Brain microvascular endothelial cell (primary cell): ENCODE measurements around the gene YIPF4.
"Not testable (repeated sequence)": the region's sequence is repeated elsewhere in the genome, so short reads cannot be mapped to it uniquely, and the experiment has no call there.

Experiments
- DNase-seq: peaks from one replicate; pipeline ENCODE4 v3.0.0-alpha.2; 2020
- H3K27ac ChIP-seq: fragments of 250-450 bp; sonication (Bioruptor Pico); 2 replicates; pipeline ENCODE4 v1.5.1; 2020; ENCODE audit warnings: mild to moderate bottlenecking, moderate library complexity
- H3K27me3 ChIP-seq: fragments of 250-450 bp; sonication (Bioruptor Pico); replicated peaks from 2 replicates; pipeline ENCODE4 v1.5.1; 2020; ENCODE audit warnings: mild to moderate bottlenecking
- H3K36me3 ChIP-seq: fragments of 250-450 bp; sonication (Bioruptor Pico); replicated peaks from 2 replicates; pipeline ENCODE4 v1.5.1; 2020; ENCODE audit warnings: mild to moderate bottlenecking
- H3K4me3 ChIP-seq: 2 replicates; pipeline ENCODE4 v1.5.1; 2011; ENCODE audit warnings: low read depth, mild to moderate bottlenecking, control low read depth, low read length, moderate library complexity
- in situ Hi-C: cut with HindIII; loops from 2 replicates; pipeline ENCODE4 v1.10.0; 2017; ENCODE audit warnings: low sequenced_read_pairs, low pct_ligation_motif_present
- TF ChIP-seq, protein P1 (sequence below): IDR thresholded peaks from 2 replicates; pipeline ENCODE4 v1.5.1; 2011; ENCODE audit warnings: low read depth, mild to moderate bottlenecking, moderate library complexity, low read length, control low read depth, inconsistent platforms; ENCODE audit errors: missing control alignments

The YIPF4 gene

DNA sequence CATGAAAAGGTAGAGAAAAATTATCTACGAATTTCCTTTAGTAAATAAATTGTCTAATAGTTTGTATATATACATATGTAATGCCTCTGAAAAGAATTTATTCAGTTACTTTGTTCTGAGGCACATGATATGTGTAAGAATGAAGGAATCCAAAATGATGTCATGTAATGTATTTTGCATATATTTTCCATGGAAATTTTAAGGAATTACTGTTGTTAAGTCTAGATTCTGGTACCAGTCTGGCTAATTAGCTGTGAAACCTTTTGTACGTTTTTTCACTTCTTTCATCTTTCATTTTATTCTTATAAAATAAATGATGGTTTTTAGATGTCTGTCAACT, 12.3 kb downstream of the YIPF4 start:
- H3K27ac ChIP-seq, result no peak overlapping the region
- no peaks in the 10 kb centered on the region for H3K27me3 ChIP-seq
- in situ Hi-C loops, result no loop called here
- TF ChIP-seq, protein P1, sequence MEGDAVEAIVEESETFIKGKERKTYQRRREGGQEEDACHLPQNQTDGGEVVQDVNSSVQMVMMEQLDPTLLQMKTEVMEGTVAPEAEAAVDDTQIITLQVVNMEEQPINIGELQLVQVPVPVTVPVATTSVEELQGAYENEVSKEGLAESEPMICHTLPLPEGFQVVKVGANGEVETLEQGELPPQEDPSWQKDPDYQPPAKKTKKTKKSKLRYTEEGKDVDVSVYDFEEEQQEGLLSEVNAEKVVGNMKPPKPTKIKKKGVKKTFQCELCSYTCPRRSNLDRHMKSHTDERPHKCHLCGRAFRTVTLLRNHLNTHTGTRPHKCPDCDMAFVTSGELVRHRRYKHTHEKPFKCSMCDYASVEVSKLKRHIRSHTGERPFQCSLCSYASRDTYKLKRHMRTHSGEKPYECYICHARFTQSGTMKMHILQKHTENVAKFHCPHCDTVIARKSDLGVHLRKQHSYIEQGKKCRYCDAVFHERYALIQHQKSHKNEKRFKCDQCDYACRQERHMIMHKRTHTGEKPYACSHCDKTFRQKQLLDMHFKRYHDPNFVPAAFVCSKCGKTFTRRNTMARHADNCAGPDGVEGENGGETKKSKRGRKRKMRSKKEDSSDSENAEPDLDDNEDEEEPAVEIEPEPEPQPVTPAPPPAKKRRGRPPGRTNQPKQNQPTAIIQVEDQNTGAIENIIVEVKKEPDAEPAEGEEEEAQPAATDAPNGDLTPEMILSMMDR, result no peak
- H3K4me3 ChIP-seq, result no peak overlapping the region
- peaks cover 3% of the 10 kb centered on the region for H3K36me3 ChIP-seq
- DNase-seq, result no peak

DNA sequence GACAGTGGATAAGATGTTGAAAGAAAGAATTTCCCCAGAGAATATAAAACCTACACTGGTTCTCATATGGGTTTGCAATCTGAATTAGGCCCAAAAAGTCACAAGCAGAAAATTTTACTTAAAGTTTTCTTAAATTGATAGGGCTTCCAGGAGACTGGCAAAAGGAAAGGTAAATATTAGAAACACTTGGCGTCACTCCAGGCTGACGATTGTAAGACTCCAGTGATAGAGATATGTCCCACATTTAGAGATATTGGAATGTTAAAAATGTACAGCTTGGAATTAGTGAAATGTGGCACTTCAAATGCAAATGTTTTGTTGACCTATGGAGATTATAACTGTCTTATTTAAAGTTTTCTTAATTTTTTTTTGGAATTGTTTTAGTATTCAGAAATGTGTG, 14.0 kb downstream of the YIPF4 start:
- H3K27ac ChIP-seq, result no peak overlapping the region
- peaks cover 13% of the 10 kb centered on the region for H3K36me3 ChIP-seq
- H3K27me3 ChIP-seq, result no peaks in the 10 kb centered on the region
- in situ Hi-C loops, result no loop called here
- DNase-seq, result no peak
- H3K4me3 ChIP-seq, result no peak overlapping the region
- TF ChIP-seq, protein P1, result no peak

DNA sequence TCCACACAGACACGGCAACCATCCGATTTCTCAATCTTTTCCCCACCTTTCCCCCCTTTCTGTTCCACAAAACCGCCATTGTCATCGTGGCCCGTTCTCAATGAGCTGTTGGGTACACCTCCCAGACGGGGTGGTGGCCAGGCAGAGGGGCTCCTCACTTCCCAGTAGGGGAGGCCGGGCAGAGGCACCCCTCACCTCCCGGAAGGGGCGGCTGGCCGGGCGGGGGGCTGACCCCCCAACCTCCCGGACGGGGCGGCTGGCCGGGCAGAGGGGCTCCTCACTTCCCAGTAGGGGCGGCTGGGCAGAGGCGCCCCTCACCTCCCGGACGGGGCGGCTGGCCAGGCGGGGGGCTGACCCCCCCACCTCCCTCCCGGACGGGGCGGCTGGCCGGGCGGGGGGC, 15.8 kb downstream of the YIPF4 start:
- H3K4me3 ChIP-seq, in situ Hi-C loops, H3K27ac ChIP-seq, DNase-seq, H3K27me3 ChIP-seq: not testable (repeated sequence)
- H3K36me3 ChIP-seq, result peaks cover 13% of the 10 kb centered on the region

DNA sequence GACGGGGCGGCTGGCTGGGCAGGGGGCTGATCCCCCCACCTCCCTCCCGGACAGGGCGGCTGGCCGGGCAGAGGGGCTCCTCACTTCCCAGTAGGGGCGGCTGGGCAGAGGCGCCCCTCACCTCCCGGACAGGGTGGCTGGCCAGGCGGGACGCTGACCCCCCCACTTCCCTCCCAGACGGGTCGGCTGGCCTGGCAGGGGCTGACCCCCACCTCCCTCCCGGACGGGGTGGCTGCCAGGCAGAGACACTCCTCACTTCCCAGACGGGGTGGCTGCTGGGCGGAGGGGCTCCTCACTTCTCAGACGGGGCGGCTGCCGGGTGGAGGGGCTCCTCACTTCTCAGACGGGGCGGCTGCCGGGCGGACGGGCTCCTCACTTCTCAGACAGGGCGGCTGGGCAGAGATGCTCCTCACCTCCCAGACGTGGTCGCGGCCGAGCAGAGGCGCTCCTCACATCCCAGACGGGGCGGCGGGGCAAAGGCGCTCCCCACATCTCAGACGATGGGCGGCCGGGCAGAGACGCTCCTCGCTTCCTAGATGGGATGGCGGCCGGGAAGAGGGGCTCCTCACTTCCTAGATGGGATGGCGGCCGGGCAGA, 16.4 kb downstream of the YIPF4 start:
- H3K27ac ChIP-seq, DNase-seq, H3K27me3 ChIP-seq, H3K4me3 ChIP-seq, in situ Hi-C loops: not testable (repeated sequence)
- H3K36me3 ChIP-seq, result peaks cover 13% of the 10 kb centered on the region

DNA sequence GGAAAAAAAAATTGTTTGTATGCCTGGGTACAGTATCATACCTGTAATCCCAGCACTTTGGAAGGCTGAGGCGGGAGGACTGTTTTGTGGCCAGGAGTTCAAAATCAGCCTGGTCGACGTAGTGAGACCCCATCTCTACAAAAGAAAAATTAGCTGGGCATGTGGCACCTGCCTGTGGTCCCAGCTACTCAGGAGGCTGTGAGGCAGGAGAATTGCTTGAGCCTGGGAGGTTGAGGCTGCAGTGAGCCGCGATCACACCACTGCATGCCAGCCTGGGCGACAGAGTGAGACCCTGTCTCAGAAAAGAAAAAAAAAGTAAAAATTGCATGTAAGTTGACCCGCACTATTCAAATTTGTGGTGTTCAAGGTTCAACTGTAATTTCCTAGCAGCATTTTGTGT, 32.9 kb downstream of the YIPF4 start:
- no peak for DNase-seq
- no peak overlapping the region for H3K27ac ChIP-seq
- H3K27me3 ChIP-seq, result no peaks in the 10 kb centered on the region
- no peak overlapping the region for H3K4me3 ChIP-seq
- in situ Hi-C loops, result no loop called here
- no peaks in the 10 kb centered on the region for H3K36me3 ChIP-seq
- TF ChIP-seq, protein P1, result no peak

DNA sequence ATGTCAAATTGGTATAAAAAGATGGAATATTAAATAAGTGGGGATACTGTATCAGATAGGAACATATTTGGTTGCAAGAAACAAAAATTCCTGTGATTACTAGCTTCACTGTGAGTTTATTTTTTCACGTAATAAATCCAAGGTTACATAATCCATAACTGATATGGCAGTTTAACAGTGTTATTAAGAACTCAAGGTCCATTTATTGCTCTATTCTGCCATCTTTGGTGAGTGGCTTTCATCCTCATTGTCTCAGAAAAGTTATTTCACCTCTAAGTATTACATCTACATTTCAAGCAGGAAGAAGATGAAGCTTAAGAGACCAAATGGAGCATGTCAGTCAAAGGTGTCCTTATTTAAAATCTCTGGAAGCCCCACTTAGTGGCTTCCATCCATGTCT, 37.2 kb downstream of the YIPF4 start:
- Histone ChIP-seq H3K27me3 (no peaks in the 10 kb centered on the region), H3K27ac (no peak overlapping the region), H3K36me3 (no peaks in the 10 kb centered on the region), H3K4me3 (no peak overlapping the region)
- in situ Hi-C loops, result no loop called here
- TF ChIP-seq, protein P1, result no peak
- no peak for DNase-seq

DNA sequence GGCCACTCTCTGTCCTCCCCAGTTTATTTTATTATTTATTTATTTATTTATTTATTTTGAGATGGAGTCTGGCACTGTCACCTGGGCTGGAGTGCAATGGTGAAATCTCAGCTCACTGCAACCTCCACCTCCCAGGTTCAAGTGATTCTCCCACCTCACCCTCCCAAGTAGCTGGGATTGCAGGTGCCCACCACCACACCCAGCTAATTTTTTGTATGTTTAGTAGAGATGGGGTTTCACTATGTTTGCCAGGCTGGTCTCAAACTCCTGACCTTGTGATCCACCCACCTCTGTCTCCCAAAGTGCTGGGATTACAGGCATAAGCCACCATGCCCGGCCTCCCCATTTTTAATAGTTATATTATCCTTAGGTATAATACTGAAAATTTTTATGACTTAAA, 51.0 kb downstream of the YIPF4 start:
- H3K27me3 ChIP-seq, in situ Hi-C loops, H3K36me3 ChIP-seq, DNase-seq, H3K4me3 ChIP-seq, H3K27ac ChIP-seq: not testable (repeated sequence)

DNA sequence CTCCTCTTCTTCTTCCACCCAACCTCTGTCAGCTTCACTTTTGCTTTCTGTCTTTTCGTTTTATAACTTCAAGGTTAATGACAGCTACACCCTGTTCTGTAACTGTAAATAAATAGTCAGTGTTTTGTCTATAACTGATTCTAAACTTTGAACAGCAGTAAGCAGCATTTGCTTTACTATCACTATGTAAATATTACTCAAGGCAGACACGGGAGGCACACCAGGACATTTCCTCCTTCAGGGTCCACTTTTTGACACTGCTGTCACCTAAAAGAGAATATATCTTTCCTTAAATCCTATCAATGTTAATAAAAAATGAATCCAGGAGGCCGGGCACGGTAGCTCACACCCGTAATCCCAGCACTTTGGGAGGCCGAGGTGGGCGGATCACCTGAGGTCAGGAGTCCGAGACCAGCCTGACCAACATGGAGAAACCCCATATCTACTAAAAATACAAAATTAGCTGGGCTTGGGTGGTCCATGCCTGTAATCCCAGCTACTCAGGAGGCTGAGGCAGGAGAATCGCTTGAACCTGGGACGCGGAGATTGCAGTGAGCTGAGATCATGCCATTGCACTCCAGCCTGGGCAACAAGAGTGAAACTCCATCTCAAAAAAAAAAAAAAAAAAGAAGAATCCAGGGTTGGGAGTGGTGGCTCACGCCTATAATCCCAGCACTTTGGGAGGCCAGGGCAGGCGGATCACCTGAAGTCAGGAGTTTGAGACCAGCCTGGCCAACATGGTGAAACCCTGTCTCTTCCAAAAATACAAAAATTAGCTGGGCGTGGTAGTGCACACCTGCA, 51.7 kb downstream of the YIPF4 start:
- H3K27me3 ChIP-seq, H3K4me3 ChIP-seq, in situ Hi-C loops, H3K36me3 ChIP-seq, DNase-seq, H3K27ac ChIP-seq: not testable (repeated sequence)
